Fibroblast of lung (primary cell): ENCODE measurements around the gene TARBP2.

Experiments
- CTCF ChIP-seq, 2 donors: IDR thresholded peaks in 1 of 2; conservative IDR thresholded peaks in 1 of 2; 1 replicate in 1 of 2; 2 replicates in 1 of 2; pipeline ENCODE4 v1.5.1; 2011 to 2012; ENCODE audit warnings: low read length in 2 of 2, control low read depth in 1 of 2, inconsistent platforms in 1 of 2, low read depth in 1 of 2, mild to moderate bottlenecking in 1 of 2
- EZH2 ChIP-seq: IDR thresholded peaks from 2 replicates; pipeline ENCODE4 v1.5.1; 2012; ENCODE audit warnings: low read length, control low read depth, mild to moderate bottlenecking; ENCODE audit errors: missing control alignments

- TF ChIP-seq EZH2 (no peak), CTCF (conservative IDR thresholded peaks at IDR 0.05 in 1 of 2, IDR thresholded peaks at IDR 0.05 in 1 of 2; ENCODE audit: low read depth in 1 of 2, low read length in 2 of 2) (no peak)
Observed at GRCh38 chr12:53533471-53533870, 32.4 kb downstream of the TARBP2 start.
